Activated CD8-positive, alpha-beta memory T cell treated with anti-CD3 and anti-CD28 coated beads, Interleukin-2, amount 50 U/mL, for 1 hour (primary cell): ENCODE measurements around the gene LRCH3.

Experiments
- DNase-seq: peaks from one replicate; pipeline ENCODE4 v3.0.0-alpha.2; 2020; ENCODE audit errors: extremely low read depth

LRCH3 gene

GRCh38 chr3:197791892-197792647 lies 1.0 kb downstream of the LRCH3 start:
- DNase-seq = no peak

GRCh38 chr3:197793247-197793646 lies 2.2 kb downstream of the LRCH3 start:
- DNase-seq = no peak

- DNase-seq = no peak
These were observed 3.1 kb downstream of the LRCH3 start for GRCh38 chr3:197794115-197794514.

GRCh38 chr3:197795200-197795599 lies 4.1 kb downstream of the LRCH3 start:
- DNase-seq = no peak

DNA sequence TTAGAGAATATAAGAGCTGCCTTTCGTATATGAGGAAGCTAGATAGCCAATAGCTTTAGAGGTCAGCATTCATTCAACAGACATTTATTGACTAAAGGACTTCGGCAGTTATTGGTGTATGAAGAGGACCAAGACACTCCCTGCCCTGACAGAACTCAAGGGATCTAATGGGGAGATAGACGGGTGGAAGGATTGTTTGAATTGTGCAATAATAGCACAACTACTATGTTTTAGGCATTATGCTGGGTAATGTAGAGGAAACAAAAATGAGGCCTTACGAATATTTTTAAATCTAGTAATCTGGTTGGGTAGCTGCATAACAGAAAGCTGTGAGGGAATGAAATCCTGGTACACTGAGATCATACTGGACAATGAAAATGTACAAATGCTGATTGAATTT lies 5.0 kb downstream of the LRCH3 start:
- DNase-seq = no peak

GRCh38 chr3:197798863-197799262 lies 7.8 kb downstream of the LRCH3 start:
- no peak for DNase-seq

DNA sequence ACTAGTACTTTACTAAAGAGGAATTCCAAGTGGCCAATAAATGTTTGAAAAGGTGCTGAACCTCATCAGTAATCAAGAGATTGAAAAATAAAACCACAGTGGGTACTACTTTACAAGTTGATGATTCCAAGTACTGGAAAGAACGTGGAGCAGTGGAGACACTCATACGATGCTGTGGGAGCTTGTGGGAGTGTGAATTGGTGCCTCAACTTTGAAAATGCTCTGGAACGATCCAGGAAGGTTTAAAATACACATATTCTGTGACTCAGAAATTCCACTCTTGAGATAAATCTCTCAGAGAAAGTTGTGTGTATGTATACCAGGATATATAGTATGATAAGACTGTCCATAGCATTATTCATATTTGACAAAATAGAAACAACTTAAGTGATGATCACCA lies 9.3 kb downstream of the LRCH3 start:
- DNase-seq = no peak

- no peak for DNase-seq
These were observed 11.1 kb downstream of the LRCH3 start for GRCh38 chr3:197801891-197802778.

- no peak for DNase-seq
These were observed 11.9 kb downstream of the LRCH3 start for GRCh38 chr3:197802779-197803459.

- no peak for DNase-seq
These were observed 13.5 kb downstream of the LRCH3 start for GRCh38 chr3:197804511-197804910.

GRCh38 chr3:197807969-197808587 lies 17.0 kb downstream of the LRCH3 start:
- no peak for DNase-seq

- no peak for DNase-seq
These were observed 18.4 kb downstream of the LRCH3 start for GRCh38 chr3:197809356-197810020.

DNA sequence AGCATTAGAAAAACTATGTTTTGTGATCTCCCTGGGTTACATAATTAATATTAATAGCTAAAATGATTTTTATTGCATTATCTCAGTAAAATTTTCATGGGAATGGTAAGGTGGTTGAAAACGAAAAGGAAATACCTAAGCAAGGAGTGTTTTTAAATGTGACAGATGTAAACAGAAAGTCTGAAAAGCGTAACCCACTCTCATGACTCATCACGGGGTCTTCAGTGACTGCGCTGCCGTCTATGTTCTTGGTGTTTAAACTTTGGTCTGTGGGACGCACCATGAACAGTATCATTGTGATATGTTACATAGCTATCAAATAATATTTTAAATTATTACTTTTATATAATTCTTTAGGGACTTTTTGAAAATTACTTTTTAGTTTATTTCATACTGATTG lies 19.8 kb downstream of the LRCH3 start:
- DNase-seq = no peak

DNA sequence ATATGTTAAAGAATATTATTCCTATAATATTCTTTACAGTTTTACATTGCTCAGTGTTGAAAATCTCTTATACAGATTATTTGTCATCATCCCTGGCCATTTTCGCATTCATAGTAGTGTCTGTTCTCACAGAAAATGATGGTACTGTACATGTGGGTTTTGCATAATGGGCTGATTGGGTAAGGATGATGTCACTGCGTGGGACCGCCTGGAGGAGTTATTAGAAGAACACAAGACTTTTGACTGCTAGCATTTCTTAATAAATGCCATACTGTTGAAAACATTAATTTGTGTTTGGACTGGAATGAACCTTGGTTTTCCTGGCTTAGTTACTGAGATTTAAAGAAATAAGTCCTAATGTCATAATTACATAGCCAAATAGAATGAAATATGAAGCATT lies 20.3 kb downstream of the LRCH3 start:
- DNase-seq = no peak

GRCh38 chr3:197814372-197814771 lies 23.3 kb downstream of the LRCH3 start:
- DNase-seq = no peak

DNA sequence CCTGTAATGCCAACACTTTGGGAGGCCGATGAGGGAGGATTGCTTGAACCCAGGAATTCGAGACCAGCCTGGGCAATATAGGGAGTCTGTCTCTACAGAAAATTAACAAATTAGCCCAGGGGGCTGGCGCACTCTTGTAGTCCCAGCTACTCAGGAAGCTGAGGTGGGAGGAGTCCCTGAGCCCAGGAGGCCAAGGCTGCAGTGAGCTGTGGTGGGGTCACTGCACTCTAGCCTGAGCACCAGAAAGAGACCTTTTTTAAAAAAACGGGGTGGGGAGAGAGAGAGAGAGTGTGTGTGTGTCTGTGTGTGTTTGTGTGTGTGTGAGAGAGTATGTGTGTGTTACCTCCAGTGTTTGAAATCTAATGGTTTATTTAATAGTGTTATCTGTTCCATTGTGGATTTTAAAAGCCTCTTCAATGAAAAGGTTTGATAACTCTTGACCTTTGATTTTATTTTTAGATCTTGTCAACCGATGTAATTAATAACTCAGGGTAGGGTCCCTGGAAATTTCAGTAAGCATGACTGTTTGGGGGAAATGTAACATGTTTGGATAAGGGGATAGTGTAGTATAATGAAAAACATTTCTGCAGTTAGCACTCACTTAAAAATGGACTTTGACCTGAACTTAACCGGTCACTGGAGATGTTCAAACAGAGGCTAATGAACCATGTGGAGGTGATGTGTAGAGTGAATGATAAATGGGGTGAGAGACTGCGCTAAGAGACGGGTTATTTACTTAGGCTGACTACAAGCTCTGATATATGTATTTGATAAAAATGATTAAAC lies 29.7 kb downstream of the LRCH3 start:
- no peak for DNase-seq

DNA sequence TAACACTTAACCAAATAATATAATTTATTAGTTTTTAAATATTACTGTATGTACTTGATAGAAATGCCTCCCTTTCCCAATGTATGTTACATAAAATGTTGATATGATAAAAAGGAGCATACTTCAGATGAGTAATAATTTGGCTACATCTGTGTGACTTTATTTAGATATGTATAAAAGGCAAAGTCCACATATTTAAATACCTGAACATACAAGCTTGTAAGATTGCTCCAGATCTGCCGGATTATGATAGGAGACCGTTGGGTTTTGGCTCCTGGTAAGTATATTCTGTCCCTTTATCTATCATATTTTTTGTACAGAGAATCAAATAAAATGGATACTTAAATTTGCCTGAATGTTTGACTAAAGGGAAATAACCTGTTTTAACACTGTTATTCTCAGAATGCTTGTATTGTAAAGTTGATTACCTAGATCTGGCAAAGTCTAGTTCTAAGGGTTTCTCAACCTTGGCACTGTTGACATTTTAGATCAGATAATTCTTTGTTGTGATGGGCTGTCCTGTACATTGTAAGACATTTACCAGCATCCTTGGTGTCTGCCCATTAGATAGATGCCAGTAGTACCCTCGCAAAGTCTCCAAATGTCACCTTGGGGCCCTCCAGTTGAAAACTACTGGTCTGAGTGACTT lies 38.5 kb downstream of the LRCH3 start:
- DNase-seq = no peak

DNA sequence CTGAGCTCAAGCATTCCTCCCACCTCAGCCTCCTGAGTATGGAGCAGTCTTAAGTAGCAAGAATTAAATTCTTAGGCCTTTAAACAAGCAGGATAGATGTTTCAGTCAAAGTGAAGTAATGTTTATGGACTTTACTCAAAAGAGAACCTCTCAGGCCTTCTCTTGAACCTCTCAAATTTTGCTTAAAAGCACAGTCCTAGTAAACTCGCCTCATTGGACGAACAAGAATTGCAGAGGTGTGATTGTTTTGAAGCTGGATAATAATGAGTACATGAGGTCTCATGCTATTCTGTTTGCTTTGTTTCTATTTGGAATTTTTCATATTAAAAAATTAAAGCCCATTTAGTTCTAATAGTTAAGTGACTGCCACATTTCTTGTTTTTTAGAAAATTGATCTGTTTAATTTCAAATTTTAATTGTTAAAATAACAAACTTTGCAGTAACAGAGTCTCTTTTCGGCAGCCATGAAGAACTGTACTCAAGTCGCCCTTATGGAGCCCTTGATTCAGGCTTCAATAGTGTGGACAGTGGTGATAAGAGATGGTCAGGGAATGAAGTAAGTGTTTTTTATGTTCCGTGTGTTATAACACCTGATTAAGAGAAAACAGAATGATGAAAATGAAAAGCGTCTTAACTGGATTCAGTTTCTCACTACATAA lies 39.4 kb downstream of the LRCH3 start:
- DNase-seq = no peak

GRCh38 chr3:197830967-197831313 lies 39.9 kb downstream of the LRCH3 start:
- no peak for DNase-seq
